Astrocyte (in vitro differentiated cells and primary cell): ENCODE results near the gene CHAT.

Experiments used
- EZH2 ChIP-seq: IDR thresholded peaks from 2 replicates; pipeline ENCODE4 v1.6.1; 2012; ENCODE audit warnings: mild to moderate bottlenecking, low read length, inconsistent platforms; ENCODE audit not compliant: insufficient read depth
- TF ChIP-seq, protein P1 (sequence below): IDR thresholded peaks from 2 replicates; pipeline ENCODE4 v1.5.1; 2011; ENCODE audit warnings: low read depth, mild to moderate bottlenecking, inconsistent platforms, low read length, moderate library complexity; ENCODE audit not compliant: insufficient read depth

DNA sequence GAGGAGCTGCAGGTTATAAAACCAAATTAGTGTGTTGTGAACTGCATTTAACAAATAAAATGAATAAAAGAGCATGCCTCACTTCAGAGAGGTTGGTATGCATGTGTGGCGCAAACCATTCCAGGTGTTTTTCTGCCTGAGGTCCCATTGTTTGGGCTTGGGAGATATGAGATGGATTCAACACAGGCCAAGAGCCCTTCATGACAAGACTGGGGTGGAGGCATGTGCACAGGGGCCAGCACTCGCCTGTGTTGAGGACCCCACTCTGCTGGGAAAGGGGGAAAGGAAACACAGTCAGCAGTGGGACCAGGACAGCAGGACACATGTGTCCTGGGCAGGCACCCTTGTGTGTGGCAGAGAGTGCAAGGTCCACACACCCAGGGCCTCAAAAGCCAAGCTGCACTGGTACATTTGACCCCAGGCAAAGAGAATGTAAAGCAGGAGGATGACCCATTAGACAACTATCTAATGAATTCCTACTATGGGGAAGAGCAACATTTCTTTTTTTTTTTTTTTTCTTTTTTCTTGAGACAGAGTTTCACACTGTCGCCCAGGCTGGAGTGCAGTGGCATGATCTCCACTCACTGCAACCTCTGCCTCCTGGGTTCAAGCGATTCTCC, 12.9 kb upstream of the CHAT start:
- TF ChIP-seq, protein P1, sequence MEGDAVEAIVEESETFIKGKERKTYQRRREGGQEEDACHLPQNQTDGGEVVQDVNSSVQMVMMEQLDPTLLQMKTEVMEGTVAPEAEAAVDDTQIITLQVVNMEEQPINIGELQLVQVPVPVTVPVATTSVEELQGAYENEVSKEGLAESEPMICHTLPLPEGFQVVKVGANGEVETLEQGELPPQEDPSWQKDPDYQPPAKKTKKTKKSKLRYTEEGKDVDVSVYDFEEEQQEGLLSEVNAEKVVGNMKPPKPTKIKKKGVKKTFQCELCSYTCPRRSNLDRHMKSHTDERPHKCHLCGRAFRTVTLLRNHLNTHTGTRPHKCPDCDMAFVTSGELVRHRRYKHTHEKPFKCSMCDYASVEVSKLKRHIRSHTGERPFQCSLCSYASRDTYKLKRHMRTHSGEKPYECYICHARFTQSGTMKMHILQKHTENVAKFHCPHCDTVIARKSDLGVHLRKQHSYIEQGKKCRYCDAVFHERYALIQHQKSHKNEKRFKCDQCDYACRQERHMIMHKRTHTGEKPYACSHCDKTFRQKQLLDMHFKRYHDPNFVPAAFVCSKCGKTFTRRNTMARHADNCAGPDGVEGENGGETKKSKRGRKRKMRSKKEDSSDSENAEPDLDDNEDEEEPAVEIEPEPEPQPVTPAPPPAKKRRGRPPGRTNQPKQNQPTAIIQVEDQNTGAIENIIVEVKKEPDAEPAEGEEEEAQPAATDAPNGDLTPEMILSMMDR = no peak
- no peak for TF ChIP-seq EZH2
